ENCODE measurements around the gene STX19.

The STX19 gene

DNA sequence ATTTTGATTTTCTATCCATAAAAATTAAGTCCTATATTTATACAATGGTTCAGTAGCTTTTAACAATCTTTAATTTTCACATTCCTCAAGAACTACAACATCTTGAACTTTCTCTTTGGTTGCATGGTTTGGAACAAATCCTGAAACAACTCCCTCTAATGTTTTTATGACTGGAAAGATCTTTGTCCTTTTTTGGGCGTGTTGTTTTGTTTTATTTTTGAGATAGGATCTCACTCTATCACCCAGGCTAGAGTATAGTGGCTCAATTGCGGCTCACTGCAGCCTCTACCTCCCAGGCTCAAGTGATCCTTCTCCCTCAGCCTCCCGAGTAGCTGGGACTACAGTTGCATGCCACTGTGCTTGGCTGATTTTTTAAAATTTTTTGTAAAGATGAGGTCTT is 4.0 kb downstream of the STX19 start:
- Histone ChIP-seq H3K4me1 (ENCODE audit: insufficient read depth, low read length, severe bottlenecking) (no peaks in the 10 kb centered on the region), H3K27me3 (ENCODE audit: insufficient read depth, low read length) (no peaks in the 10 kb centered on the region), H3K4me3 (ENCODE audit: low read depth, low read length, poor library complexity, severe bottlenecking) (no peak overlapping the region), H3K79me2 (ENCODE audit: insufficient read depth, low read length) (no peaks in the 10 kb centered on the region), H3K9me3 (ENCODE audit: low read length) (no peaks in the 10 kb centered on the region), H3K9ac (ENCODE audit: low read length) (no peak overlapping the region), H3K9me2 (ENCODE audit: low read depth, low read length) (no peaks in the 10 kb centered on the region), H4K20me1 (ENCODE audit: insufficient read depth, low read length) (no peaks in the 10 kb centered on the region), H2AFZ (ENCODE audit: low read length) (no peak overlapping the region), H3F3A (ENCODE audit: insufficient read depth, low read length) (no peaks in the 10 kb centered on the region), H3K36me3 (ENCODE audit: insufficient read depth, low read length) (no peaks in the 10 kb centered on the region), H3K4me2 (ENCODE audit: low read length) (no peak overlapping the region), H3K27ac (ENCODE audit: low read depth, low read length, poor library complexity, severe bottlenecking) (no peak overlapping the region)
- TF ChIP-seq EZH2 (IDR thresholded peaks at IDR 0.05; ENCODE audit: borderline replicate concordance, low read length) = no peak
- TF ChIP-seq, protein P1, sequence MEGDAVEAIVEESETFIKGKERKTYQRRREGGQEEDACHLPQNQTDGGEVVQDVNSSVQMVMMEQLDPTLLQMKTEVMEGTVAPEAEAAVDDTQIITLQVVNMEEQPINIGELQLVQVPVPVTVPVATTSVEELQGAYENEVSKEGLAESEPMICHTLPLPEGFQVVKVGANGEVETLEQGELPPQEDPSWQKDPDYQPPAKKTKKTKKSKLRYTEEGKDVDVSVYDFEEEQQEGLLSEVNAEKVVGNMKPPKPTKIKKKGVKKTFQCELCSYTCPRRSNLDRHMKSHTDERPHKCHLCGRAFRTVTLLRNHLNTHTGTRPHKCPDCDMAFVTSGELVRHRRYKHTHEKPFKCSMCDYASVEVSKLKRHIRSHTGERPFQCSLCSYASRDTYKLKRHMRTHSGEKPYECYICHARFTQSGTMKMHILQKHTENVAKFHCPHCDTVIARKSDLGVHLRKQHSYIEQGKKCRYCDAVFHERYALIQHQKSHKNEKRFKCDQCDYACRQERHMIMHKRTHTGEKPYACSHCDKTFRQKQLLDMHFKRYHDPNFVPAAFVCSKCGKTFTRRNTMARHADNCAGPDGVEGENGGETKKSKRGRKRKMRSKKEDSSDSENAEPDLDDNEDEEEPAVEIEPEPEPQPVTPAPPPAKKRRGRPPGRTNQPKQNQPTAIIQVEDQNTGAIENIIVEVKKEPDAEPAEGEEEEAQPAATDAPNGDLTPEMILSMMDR (IDR thresholded peaks at IDR 0.05; ENCODE audit: low read length) = no peak

DNA sequence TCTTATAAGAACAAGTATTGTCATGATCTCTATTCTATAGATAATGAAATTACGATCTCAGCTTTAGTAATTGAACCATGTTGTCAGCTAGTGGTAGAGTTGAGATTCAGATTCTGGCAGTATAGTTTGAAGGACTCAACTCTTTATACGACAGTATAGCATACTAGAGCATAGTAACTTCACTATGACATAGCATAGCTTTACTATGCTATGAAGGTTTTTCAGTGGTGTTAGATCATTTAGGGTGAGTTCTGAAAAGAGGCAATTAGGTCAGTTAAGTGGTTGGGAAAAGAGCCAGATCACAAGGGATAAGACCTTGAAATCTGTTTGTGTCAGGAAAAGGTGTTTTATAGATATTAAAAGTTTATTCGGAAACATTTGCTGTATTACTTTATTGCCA is 8.1 kb downstream of the STX19 start:
- Histone ChIP-seq H3K4me2 (ENCODE audit: low read length) (no peak overlapping the region), H3K79me2 (ENCODE audit: insufficient read depth, low read length) (no peaks in the 10 kb centered on the region), H3F3A (ENCODE audit: insufficient read depth, low read length) (no peaks in the 10 kb centered on the region)

DNA sequence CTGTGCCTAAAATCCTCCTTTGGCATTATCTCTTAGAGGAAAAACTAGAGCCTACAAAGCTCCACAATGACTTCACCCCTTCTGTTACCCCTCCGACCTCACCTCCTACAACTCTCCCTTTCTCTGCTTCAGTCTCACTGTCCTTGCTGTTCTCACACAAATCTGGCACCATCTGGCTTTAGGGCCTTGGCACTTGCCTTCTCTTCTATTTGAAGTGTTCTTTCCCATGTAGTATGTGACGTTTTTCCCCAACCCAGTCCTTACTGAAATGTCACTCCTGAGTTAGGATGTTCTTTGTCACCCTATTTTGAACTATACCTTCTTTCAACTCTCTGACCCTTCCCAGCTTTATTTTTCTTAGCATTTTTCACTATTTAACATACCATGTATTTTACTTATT is 8.7 kb downstream of the STX19 start:
- Histone ChIP-seq H3K9me2 (ENCODE audit: low read depth, low read length) (no peaks in the 10 kb centered on the region), H3K79me2 (ENCODE audit: insufficient read depth, low read length) (no peaks in the 10 kb centered on the region), H2AFZ (ENCODE audit: low read length) (no peak overlapping the region), H4K20me1 (ENCODE audit: insufficient read depth, low read length) (no peaks in the 10 kb centered on the region), H3K9me3 (ENCODE audit: low read length) (no peaks in the 10 kb centered on the region), H3K4me2 (ENCODE audit: low read length) (no peak overlapping the region), H3K36me3 (ENCODE audit: insufficient read depth, low read length) (no peaks in the 10 kb centered on the region), H3F3A (ENCODE audit: insufficient read depth, low read length) (no peaks in the 10 kb centered on the region), H3K4me1 (ENCODE audit: insufficient read depth, low read length, severe bottlenecking) (no peaks in the 10 kb centered on the region), H3K4me3 (ENCODE audit: low read depth, low read length, poor library complexity, severe bottlenecking) (no peak overlapping the region), H3K27ac (ENCODE audit: low read depth, low read length, poor library complexity, severe bottlenecking) (no peak overlapping the region), H3K9ac (ENCODE audit: low read length) (no peak overlapping the region), H3K27me3 (ENCODE audit: insufficient read depth, low read length) (no peaks in the 10 kb centered on the region)
- no peak for TF ChIP-seq EZH2 (IDR thresholded peaks at IDR 0.05; ENCODE audit: borderline replicate concordance, low read length)

More for the DNA sequence above, 8.1 kb downstream of the STX19 start:
- Histone ChIP-seq H3K36me3 (ENCODE audit: insufficient read depth, low read length) (no peaks in the 10 kb centered on the region), H3K27ac (ENCODE audit: low read depth, low read length, poor library complexity, severe bottlenecking) (no peak overlapping the region), H3K9ac (ENCODE audit: low read length) (no peak overlapping the region), H2AFZ (ENCODE audit: low read length) (no peak overlapping the region), H3K4me3 (ENCODE audit: low read depth, low read length, poor library complexity, severe bottlenecking) (no peak overlapping the region), H3K27me3 (ENCODE audit: insufficient read depth, low read length) (no peaks in the 10 kb centered on the region), H4K20me1 (ENCODE audit: insufficient read depth, low read length) (no peaks in the 10 kb centered on the region), H3K4me1 (ENCODE audit: insufficient read depth, low read length, severe bottlenecking) (no peaks in the 10 kb centered on the region), H3K9me3 (ENCODE audit: low read length) (no peaks in the 10 kb centered on the region), H3K9me2 (ENCODE audit: low read depth, low read length) (no peaks in the 10 kb centered on the region)
- no peak for TF ChIP-seq EZH2 (IDR thresholded peaks at IDR 0.05; ENCODE audit: borderline replicate concordance, low read length)
- TF ChIP-seq, protein P1 (IDR thresholded peaks at IDR 0.05; ENCODE audit: low read length) = no peak

DNA sequence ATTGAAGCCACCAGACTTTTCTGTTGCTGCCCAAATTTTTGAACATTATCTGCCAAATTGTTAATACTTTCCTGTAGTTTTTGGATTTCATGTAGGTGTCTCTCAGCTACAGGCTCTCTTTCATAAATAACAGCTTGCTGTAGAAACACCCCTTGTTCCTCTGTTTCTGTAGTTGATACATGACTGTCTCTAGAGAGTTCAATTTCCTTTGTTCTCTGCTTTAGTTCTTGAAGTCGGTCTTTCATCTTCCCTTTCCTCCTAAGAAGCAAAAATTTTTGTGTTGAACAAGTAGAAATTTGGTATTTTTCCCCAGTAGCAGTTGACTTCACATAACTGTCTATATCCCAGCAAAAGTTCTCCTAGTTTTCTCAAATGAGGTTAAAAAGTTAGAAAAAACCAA is 13.4 kb downstream of the STX19 start:
- Histone ChIP-seq H4K20me1 (ENCODE audit: insufficient read depth, low read length) (no peaks in the 10 kb centered on the region), H3K4me3 (ENCODE audit: low read depth, low read length, poor library complexity, severe bottlenecking) (no peak overlapping the region), H3K79me2 (ENCODE audit: insufficient read depth, low read length) (no peaks in the 10 kb centered on the region), H3K9me3 (ENCODE audit: low read length) (no peaks in the 10 kb centered on the region), H3K27ac (ENCODE audit: low read depth, low read length, poor library complexity, severe bottlenecking) (no peak overlapping the region), H3K27me3 (ENCODE audit: insufficient read depth, low read length) (no peaks in the 10 kb centered on the region), H3K36me3 (ENCODE audit: insufficient read depth, low read length) (no peaks in the 10 kb centered on the region), H3K9ac (ENCODE audit: low read length) (no peak overlapping the region), H3F3A (ENCODE audit: insufficient read depth, low read length) (no peaks in the 10 kb centered on the region), H2AFZ (ENCODE audit: low read length) (no peak overlapping the region), H3K4me1 (ENCODE audit: insufficient read depth, low read length, severe bottlenecking) (no peaks in the 10 kb centered on the region), H3K9me2 (ENCODE audit: low read depth, low read length) (no peaks in the 10 kb centered on the region), H3K4me2 (ENCODE audit: low read length) (no peak overlapping the region)
- TF ChIP-seq, protein P1 (IDR thresholded peaks at IDR 0.05; ENCODE audit: low read length) = no peak
- TF ChIP-seq EZH2 (IDR thresholded peaks at IDR 0.05; ENCODE audit: borderline replicate concordance, low read length) = no peak
